A549 (cell line): ENCODE measurements around the gene TPD52L1. TPM values are rescaled to one million over a fixed set of nuclear protein-coding genes. Genes with fewer than 3 reads are reported as not detected.

ENCODE experiments used
- ATAC-seq, 2 experiments: fragments of 200-7000 bp in 1 of 2; fragments of >200 bp in 1 of 2; cut with Nextera tagmentation in 1 of 2; cut with Tn5 transposase in 1 of 2; 3 replicates each; pipeline versions ENCODE4 v1.8.0 to v1.9.1; 2018 to 2020; ENCODE audit warnings: mild to moderate bottlenecking in 1 of 2, moderate library complexity in 1 of 2
- CTCF ChIA-PET: fragments of 300-600 bp; sonication (Branson Sonifier 250); formaldehyde crosslinking; extraction: SDS; loops from one replicate; lab custom pipeline; 2021; ENCODE audit warnings: antibody characterized with exemption, inconsistent platforms; lab: Yijun Ruan, JAX
- POLR2A ChIA-PET: fragments of 350-600 bp; formaldehyde crosslinking; extraction: SDS; loops from one replicate; lab custom pipeline; 2021; ENCODE audit warnings: antibody characterized with exemption, inconsistent platforms; lab: Yijun Ruan, JAX
- DNase-seq, 2 experiments: peaks; one replicate each; pipeline versions ENCODE4 v3.0.0 to v3.0.0-alpha.2; 2011 to 2016; ENCODE audit warnings: low read depth in 1 of 2, low spot score in 1 of 2
- FAIRE-seq: peaks from 2 replicates; lab custom pipeline; 2011; peaks lifted over from hg19 to GRCh38; lab: Jason Lieb, UNC
- H3K27ac ChIP-seq, 2 experiments: fragments of >200 bp; sonication (Bioruptor Twin); formaldehyde crosslinking; 3 replicates each; pipeline ENCODE4 v1.5.1; 2016 to 2017
- H3K4me1 ChIP-seq: fragments of >200 bp; sonication (Bioruptor Twin); formaldehyde crosslinking; 3 replicates; pipeline ENCODE4 v1.6.1; 2016
- H3K4me2 ChIP-seq: fragments of >200 bp; sonication (Bioruptor Twin); formaldehyde crosslinking; 3 replicates; pipeline ENCODE4 v1.6.1; 2016
- H3K4me3 ChIP-seq: fragments of >200 bp; sonication (Bioruptor Twin); formaldehyde crosslinking; 3 replicates; pipeline ENCODE4 v1.5.1; 2016
- H3K9me3 ChIP-seq: fragments of >200 bp; sonication (Bioruptor Twin); formaldehyde crosslinking; 3 replicates; pipeline ENCODE4 v1.6.1; 2016
- ATOH8 ChIP-seq: fragments of 250-450 bp; sonication (Bioruptor Pico); IDR thresholded peaks from 2 replicates; pipeline ENCODE4 v1.5.0; 2020; ENCODE audit warnings: low read depth, mild to moderate bottlenecking, moderate library complexity
- BCL3 ChIP-seq: fragments of >200 bp; sonication (Bioruptor Twin); formaldehyde crosslinking; IDR thresholded peaks from 3 replicates; pipeline ENCODE4 v1.6.1; 2016
- CBX2 ChIP-seq: fragments of 200-600 bp; sonication (generic); IDR thresholded peaks from 2 replicates; pipeline ENCODE4 v1.6.1; 2016; ENCODE audit warnings: low read depth, mild to moderate bottlenecking, borderline replicate concordance
- CHD2 ChIP-seq: fragments of 150-350 bp; IDR thresholded peaks from 2 replicates; pipeline ENCODE4 v1.6.1; 2014; ENCODE audit warnings: low read length; ENCODE audit not compliant: partially characterized antibody
- EHF ChIP-seq: fragments of 250-450 bp; sonication (Bioruptor Pico); IDR thresholded peaks from 2 replicates; pipeline ENCODE4 v1.5.0; 2020; ENCODE audit warnings: mild to moderate bottlenecking
- ELK1 ChIP-seq: fragments of 150-350 bp; IDR thresholded peaks from 2 replicates; pipeline ENCODE4 v1.6.1; 2014; ENCODE audit warnings: low read depth, mild to moderate bottlenecking, low read length
- ESRRA ChIP-seq: fragments of 150-350 bp; IDR thresholded peaks from 2 replicates; pipeline ENCODE4 v1.6.1; 2014; ENCODE audit warnings: mild to moderate bottlenecking, low read length, borderline replicate concordance
- FOSB ChIP-seq: fragments of 250-450 bp; sonication (Bioruptor Pico); IDR thresholded peaks from 2 replicates; pipeline ENCODE4 v1.5.0; 2020; ENCODE audit warnings: mild to moderate bottlenecking, moderate library complexity
- HDAC2 ChIP-seq: fragments of 200-600 bp; sonication (generic); IDR thresholded peaks from 2 replicates; pipeline ENCODE4 v1.6.1; 2016
- KDM1A ChIP-seq: fragments of 200-600 bp; sonication (generic); IDR thresholded peaks from 2 replicates; pipeline ENCODE4 v1.6.1; 2016; ENCODE audit warnings: low read depth, mild to moderate bottlenecking
- MAX ChIP-seq: IDR thresholded peaks from 2 replicates; pipeline ENCODE4 v1.6.1; 2012
- NFE2L2 ChIP-seq: fragments of 150-350 bp; conservative IDR thresholded peaks from 2 replicates; pipeline ENCODE4 v1.6.1; 2014; ENCODE audit warnings: low read length
- POLR2AphosphoS2 ChIP-seq: conservative IDR thresholded peaks from 2 replicates; pipeline ENCODE4 v1.6.1; 2012; ENCODE audit warnings: low read length, improper control_type of control experiment, inconsistent platforms
- RFX5 ChIP-seq: fragments of 450-650 bp; IDR thresholded peaks from 2 replicates; pipeline ENCODE4 v1.7.1; 2014; ENCODE audit warnings: antibody characterized with exemption, mild to moderate bottlenecking, moderate library complexity
- RNF2 ChIP-seq: fragments of 200-600 bp; sonication (generic); IDR thresholded peaks from 2 replicates; pipeline ENCODE4 v1.6.1; 2016; ENCODE audit warnings: low read depth, mild to moderate bottlenecking, antibody characterized with exemption, moderate library complexity, borderline replicate concordance
- SREBF2 ChIP-seq: fragments of 450-650 bp; IDR thresholded peaks from 2 replicates; pipeline ENCODE4 v1.6.1; 2014; ENCODE audit warnings: mild to moderate bottlenecking, moderate library complexity
- WGBS: methylation state at CpG from one replicate; pipeline ENCODE4 v1.1.6; 2017; ENCODE audit errors: missing lambda C conversion rate; 5-methylcytosine and 5-hydroxymethylcytosine counted together
- polyA plus RNA-seq, 4 experiments: library from polyadenylated mRNA; depleted of rRNA in 3 of 4; stranded (reverse); fragments of >200 nt; fragmentation: RNase III in 1 of 4; extraction: RNeasy Plus Mini Kit Qiagen cat#74134 plus additional on column Dnase treatment in 1 of 4; gene quantifications; 2 replicates in 3 of 4; 3 replicates in 1 of 4; pipeline ENCODE4 v1.2.3, GENCODE V29; 2011 to 2017
- TF ChIP-seq, protein P1 (sequence below): fragments of 250-450 bp; sonication (Bioruptor Pico); IDR thresholded peaks from 2 replicates; pipeline ENCODE4 v1.5.0; 2021; ENCODE audit warnings: mild to moderate bottlenecking, moderate library complexity, borderline replicate concordance

TPD52L1 gene
- polyA plus RNA-seq, 2 of the 4 experiments (the other 2 are of a cell fraction), result 90.1 to 144 TPM

- DNase-seq, result no peak
These were observed 11.0 kb upstream of the TPD52L1 start for GRCh38 chr6:125142618-125143017.

GRCh38 chr6:125144822-125145221 is 8.8 kb upstream of the TPD52L1 start:
- Histone ChIP-seq H3K27ac (no peak overlapping the region), H3K9me3 (no peaks in the 10 kb centered on the region), H3K4me1 (0 out of 3 replicates have a peak, but pooled peaks cover 6% of the 10 kb centered on the region), H3K4me3 (no peak overlapping the region), H3K4me2 (no peak overlapping the region)
- no peak for DNase-seq
- no peak for FAIRE-seq
- WGBS, result 88% methylated on average over 1 of the region's 1 CpG
- POLR2A ChIA-PET, result no interaction called here
- no peak for ATAC-seq
- TF ChIP-seq CBX2 (no peak), MAX (no peak), ELK1 (no peak), RFX5 (no peak), RNF2 (no peak), POLR2AphosphoS2 (no peak), KDM1A (no peak), CHD2 (no peak)
- CTCF ChIA-PET, result interaction anchor here (1.4 to 2.4 kb wide), 3 partner anchors 9 to 12 kb away, joined by 3 to 6 read pairs (median 3); partner anchors contain the start of gene TPD52L1

More at GRCh38 chr6:125142618-125143017, 11.0 kb upstream of the TPD52L1 start:
- WGBS, result 93% methylated on average over 2 of the region's 2 CpGs
- Histone ChIP-seq H3K9me3 (no peaks in the 10 kb centered on the region), H3K4me3 (no peak overlapping the region), H3K4me2 (no peak overlapping the region), H3K27ac (no peak overlapping the region), H3K4me1 (no peaks in the 10 kb centered on the region)
- ATAC-seq (no peak), FAIRE-seq (no peak)
- no peak for TF ChIP-seq HDAC2
- TF ChIP-seq FOSB (CRISPR knock-in tag), result no peak
- TF ChIP-seq, protein P1, sequence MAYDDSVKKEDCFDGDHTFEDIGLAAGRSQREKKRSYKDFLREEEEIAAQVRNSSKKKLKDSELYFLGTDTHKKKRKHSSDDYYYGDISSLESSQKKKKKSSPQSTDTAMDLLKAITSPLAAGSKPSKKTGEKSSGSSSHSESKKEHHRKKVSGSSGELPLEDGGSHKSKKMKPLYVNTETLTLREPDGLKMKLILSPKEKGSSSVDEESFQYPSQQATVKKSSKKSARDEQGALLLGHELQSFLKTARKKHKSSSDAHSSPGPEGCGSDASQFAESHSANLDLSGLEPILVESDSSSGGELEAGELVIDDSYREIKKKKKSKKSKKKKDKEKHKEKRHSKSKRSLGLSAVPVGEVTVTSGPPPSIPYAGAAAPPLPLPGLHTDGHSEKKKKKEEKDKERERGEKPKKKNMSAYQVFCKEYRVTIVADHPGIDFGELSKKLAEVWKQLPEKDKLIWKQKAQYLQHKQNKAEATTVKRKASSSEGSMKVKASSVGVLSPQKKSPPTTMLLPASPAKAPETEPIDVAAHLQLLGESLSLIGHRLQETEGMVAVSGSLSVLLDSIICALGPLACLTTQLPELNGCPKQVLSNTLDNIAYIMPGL (CRISPR knock-in tag), result no peak
- no peak for TF ChIP-seq MAX
- no peak for TF ChIP-seq BCL3
- TF ChIP-seq ATOH8 (CRISPR knock-in tag), result no peak
- TF ChIP-seq NFE2L2, result no peak
- no peak for TF ChIP-seq EHF (CRISPR knock-in tag)
- no peak for TF ChIP-seq RFX5
- TF ChIP-seq SREBF2, result no peak
- TF ChIP-seq ESRRA, result no peak
- no peak for TF ChIP-seq CBX2
- CTCF ChIA-PET, result interaction anchor here (0.6 to 1.3 kb wide), 3 partner anchors 10 to 28 kb away, joined by 3 to 5 read pairs (median 3); no protein-coding TSS in a partner anchor
- POLR2A ChIA-PET, result no interaction called here
